ENCODE results near the gene SLX4IP.

Gene SLX4IP

DNA sequence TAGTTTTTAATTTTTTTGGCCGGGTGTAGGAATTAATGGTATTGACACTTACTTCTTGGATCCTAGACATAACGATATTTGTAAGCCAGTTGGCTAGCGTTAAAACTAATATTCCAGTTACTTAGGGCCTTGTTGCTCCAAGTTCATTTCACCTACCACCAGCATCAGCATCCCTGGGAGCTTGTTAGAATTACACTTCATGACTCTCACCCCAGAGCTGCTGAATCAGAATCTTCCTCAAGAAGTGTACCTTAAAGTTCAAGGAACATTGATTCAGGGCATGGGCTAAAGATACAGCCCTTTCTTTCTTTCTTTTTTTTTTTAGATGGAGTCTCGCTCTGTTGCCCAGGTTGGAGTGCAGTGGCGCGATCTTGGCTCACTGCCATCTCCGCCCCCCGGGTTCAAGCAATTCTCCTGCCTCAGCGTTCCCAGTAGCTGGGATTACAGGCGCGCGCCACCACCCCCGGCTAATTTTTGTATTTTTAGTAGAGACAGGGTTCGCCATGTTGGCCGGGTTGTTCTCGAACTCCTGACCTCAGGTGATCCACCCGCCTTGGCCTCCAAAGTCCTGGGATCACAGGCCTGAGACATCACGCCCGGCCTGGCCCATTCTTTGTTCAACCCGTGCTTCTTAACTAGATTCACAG is 1.1 kb downstream of the SLX4IP start:
- peak overlapping the region; percentile 76 for H3K4me3 ChIP-seq (replicated peaks; ENCODE audit: low read depth, low read length)
- TF ChIP-seq, protein P1, sequence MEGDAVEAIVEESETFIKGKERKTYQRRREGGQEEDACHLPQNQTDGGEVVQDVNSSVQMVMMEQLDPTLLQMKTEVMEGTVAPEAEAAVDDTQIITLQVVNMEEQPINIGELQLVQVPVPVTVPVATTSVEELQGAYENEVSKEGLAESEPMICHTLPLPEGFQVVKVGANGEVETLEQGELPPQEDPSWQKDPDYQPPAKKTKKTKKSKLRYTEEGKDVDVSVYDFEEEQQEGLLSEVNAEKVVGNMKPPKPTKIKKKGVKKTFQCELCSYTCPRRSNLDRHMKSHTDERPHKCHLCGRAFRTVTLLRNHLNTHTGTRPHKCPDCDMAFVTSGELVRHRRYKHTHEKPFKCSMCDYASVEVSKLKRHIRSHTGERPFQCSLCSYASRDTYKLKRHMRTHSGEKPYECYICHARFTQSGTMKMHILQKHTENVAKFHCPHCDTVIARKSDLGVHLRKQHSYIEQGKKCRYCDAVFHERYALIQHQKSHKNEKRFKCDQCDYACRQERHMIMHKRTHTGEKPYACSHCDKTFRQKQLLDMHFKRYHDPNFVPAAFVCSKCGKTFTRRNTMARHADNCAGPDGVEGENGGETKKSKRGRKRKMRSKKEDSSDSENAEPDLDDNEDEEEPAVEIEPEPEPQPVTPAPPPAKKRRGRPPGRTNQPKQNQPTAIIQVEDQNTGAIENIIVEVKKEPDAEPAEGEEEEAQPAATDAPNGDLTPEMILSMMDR (IDR thresholded peaks at IDR 0.05; ENCODE audit: low read depth, low read length, missing control alignments) = no peak
- no peak for DNase-seq (ENCODE audit: extremely low read depth, low read depth)

DNA sequence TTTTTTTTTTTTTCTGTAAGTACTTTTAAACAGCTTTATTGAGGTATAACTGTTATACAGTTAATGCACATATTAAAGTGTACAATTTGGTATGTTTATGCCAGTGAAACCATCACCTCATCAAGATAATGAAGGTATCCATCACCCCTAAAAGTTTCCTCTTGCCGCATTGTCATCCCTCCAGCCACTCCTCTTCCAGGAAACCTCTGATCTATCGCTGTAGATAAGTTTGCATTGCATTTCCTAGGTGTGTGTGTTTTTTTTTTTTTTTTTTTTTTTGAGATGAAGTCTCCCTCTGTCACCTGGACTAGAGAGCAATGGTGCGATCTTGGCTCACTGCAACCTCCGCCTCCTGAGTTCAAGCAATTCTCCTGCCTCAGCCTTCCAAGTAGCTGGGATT is 3.1 kb downstream of the SLX4IP start:
- H3K4me3 ChIP-seq (replicated peaks; ENCODE audit: low read depth, low read length) = no peak overlapping the region
- TF ChIP-seq, protein P1 (IDR thresholded peaks at IDR 0.05; ENCODE audit: low read depth, low read length, missing control alignments) = no peak
- DNase-seq (ENCODE audit: extremely low read depth, low read depth) = no peak

DNA sequence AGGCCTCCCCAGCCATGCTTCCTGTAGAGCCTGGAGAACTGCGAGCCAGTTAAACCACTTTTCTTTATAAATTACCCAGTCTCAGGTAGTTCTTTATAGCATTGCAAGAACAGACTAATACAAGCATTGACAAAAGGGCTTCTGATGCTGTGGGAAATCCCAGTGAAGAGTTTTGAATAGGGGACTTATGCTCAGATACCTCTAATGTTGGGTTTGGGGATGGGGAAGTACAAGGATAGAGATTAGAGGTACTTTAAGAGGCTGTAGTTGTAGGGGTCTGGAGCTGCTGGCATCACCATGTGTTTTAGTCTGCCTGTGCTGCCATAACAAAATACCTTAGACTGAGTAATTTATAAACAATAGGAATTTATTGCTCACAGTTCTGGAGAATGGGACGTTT is 8.8 kb downstream of the SLX4IP start:
- no peak overlapping the region for H3K4me3 ChIP-seq (replicated peaks; ENCODE audit: low read depth, low read length)
- TF ChIP-seq, protein P1 (IDR thresholded peaks at IDR 0.05; ENCODE audit: low read depth, low read length, missing control alignments) = no peak
- no peak for DNase-seq (ENCODE audit: extremely low read depth, low read depth)

- no peak overlapping the region for H3K4me3 ChIP-seq (replicated peaks; ENCODE audit: low read depth, low read length)
- no peak for DNase-seq (ENCODE audit: extremely low read depth, low read depth)
- TF ChIP-seq, protein P1 (IDR thresholded peaks at IDR 0.05; ENCODE audit: low read depth, low read length, missing control alignments) = no peak
Measured at GRCh38 chr20:10445758-10446157, 10.7 kb downstream of the SLX4IP start.

GRCh38 chr20:10447028-10447427 is 11.9 kb downstream of the SLX4IP start:
- TF ChIP-seq, protein P1 (IDR thresholded peaks at IDR 0.05; ENCODE audit: low read depth, low read length, missing control alignments) = no peak
- H3K4me3 ChIP-seq (replicated peaks; ENCODE audit: low read depth, low read length) = no peak overlapping the region
- peak; percentile 30 for DNase-seq (ENCODE audit: extremely low read depth, low read depth)

DNA sequence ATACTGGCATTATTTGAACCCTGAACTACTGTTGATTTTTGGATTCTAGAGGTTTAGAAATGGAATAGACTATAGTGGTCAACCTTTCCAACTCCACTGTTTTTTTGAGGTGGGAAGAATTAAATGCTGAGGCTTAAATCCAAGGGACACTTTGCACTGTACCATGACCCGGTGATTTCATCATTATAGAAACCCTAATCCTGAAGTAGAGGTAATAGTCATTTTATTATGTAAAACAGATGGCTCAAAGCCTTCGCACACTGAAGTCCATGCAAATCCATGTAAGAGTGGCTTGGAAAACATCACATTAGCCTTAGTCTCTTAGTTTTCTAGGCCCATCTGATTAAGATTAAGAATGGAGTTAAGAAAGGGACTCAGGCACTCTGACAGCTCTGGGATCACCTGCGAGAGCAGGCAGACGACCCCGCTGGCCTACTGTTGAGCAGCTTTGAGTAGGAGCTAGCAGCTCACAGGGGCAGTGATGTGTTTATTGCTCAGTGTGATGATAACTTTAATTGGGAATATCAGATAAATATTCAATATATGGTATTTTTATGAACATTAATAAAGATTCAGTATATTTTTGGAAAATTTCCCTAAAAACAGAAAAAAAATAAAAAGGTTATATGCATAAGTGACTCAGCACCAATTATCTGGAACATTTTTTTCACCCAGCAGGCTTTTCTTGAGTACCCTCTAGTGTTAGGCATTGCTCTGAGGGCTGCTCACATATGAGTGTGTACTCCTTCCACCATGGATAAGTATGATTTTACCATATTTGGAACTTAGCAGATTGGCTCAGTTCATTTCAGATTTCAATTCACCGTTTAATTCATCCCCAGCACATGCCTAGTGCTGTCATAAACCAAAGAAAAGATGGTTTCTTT is 13.4 kb downstream of the SLX4IP start:
- no peak for DNase-seq (ENCODE audit: extremely low read depth, low read depth)
- H3K4me3 ChIP-seq (replicated peaks; ENCODE audit: low read depth, low read length) = no peak overlapping the region
- TF ChIP-seq, protein P1 (IDR thresholded peaks at IDR 0.05; ENCODE audit: low read depth, low read length, missing control alignments) = no peak
